ENCODE data around the gene AKAIN1.

AKAIN1 gene

GRCh38 chr18:5197032-5197434, at the start of gene AKAIN1:
TSS of gene AKAIN1 (minus strand) at chr18:5197257. CDS start at chr18:5197053, 204 bp downstream.
- no peak for DNase-seq (ENCODE audit: low read depth)

- DNase-seq (ENCODE audit: low read depth), result no peak
Measured at GRCh38 chr18:5244941-5245340, 47.9 kb upstream of the AKAIN1 start.

- DNase-seq (ENCODE audit: low read depth), result no peak
Measured at GRCh38 chr18:5239447-5239846, 42.4 kb upstream of the AKAIN1 start.

GRCh38 chr18:5238371-5238976, 41.4 kb upstream of the AKAIN1 start:
- peak; percentile 13 for DNase-seq (ENCODE audit: low read depth)

- peak; percentile 68 for DNase-seq (ENCODE audit: low read depth)
Measured at GRCh38 chr18:5237723-5238370, 40.8 kb upstream of the AKAIN1 start.

- DNase-seq (ENCODE audit: low read depth), result peak; percentile 2
Measured at GRCh38 chr18:5237083-5237722, 40.1 kb upstream of the AKAIN1 start.

GRCh38 chr18:5214583-5215351, 17.7 kb upstream of the AKAIN1 start:
- no peak for DNase-seq (ENCODE audit: low read depth)

GRCh38 chr18:5207471-5208150, 10.6 kb upstream of the AKAIN1 start:
- DNase-seq (ENCODE audit: low read depth), result no peak

- DNase-seq (ENCODE audit: low read depth), result no peak
Measured at GRCh38 chr18:5198311-5198710, 1.3 kb upstream of the AKAIN1 start.

GRCh38 chr18:5197461-5197860, 404 bp upstream of the AKAIN1 start:
- DNase-seq (ENCODE audit: low read depth), result no peak

GRCh38 chr18:5196253-5197031, 615 bp downstream of the AKAIN1 start:
- no peak for DNase-seq (ENCODE audit: low read depth)

- DNase-seq (ENCODE audit: low read depth), result no peak
Measured at GRCh38 chr18:5195656-5196055, 1.4 kb downstream of the AKAIN1 start.

GRCh38 chr18:5180254-5180653, 16.8 kb downstream of the AKAIN1 start:
- DNase-seq (ENCODE audit: low read depth), result no peak

GRCh38 chr18:5178519-5178918, 18.5 kb downstream of the AKAIN1 start:
- DNase-seq (ENCODE audit: low read depth), result no peak

- DNase-seq (ENCODE audit: low read depth), result no peak
Measured at GRCh38 chr18:5175378-5175777, 21.7 kb downstream of the AKAIN1 start.

GRCh38 chr18:5173646-5174045, 23.4 kb downstream of the AKAIN1 start:
- no peak for DNase-seq (ENCODE audit: low read depth)

GRCh38 chr18:5173236-5173635, 23.8 kb downstream of the AKAIN1 start:
- no peak for DNase-seq (ENCODE audit: low read depth)

GRCh38 chr18:5167831-5168230, 29.2 kb downstream of the AKAIN1 start:
- DNase-seq (ENCODE audit: low read depth), result no peak

- no peak for DNase-seq (ENCODE audit: low read depth)
Measured at GRCh38 chr18:5166606-5167280, 30.3 kb downstream of the AKAIN1 start.

GRCh38 chr18:5164903-5165302, 32.2 kb downstream of the AKAIN1 start:
- no peak for DNase-seq (ENCODE audit: low read depth)

- DNase-seq (ENCODE audit: low read depth), result no peak
Measured at GRCh38 chr18:5162111-5162510, 34.9 kb downstream of the AKAIN1 start.
